Measurements from ENCODE around the gene ATOH8. TPM values are rescaled to one million over a fixed set of nuclear protein-coding genes. Genes with fewer than 3 reads are reported as not detected.
A peak's percentile ranks its signal among the peaks of the same experiment; 100 is the strongest.

The ATOH8 gene
- total and polyA plus RNA-seq, 4 donors: 38.6 to 63.3 (median 50.5) TPM

GRCh38 chr2:85755122-85756027 lies 1.6 kb downstream of the ATOH8 start:
- DNase-seq: no peak
- TF ChIP-seq, protein P1, sequence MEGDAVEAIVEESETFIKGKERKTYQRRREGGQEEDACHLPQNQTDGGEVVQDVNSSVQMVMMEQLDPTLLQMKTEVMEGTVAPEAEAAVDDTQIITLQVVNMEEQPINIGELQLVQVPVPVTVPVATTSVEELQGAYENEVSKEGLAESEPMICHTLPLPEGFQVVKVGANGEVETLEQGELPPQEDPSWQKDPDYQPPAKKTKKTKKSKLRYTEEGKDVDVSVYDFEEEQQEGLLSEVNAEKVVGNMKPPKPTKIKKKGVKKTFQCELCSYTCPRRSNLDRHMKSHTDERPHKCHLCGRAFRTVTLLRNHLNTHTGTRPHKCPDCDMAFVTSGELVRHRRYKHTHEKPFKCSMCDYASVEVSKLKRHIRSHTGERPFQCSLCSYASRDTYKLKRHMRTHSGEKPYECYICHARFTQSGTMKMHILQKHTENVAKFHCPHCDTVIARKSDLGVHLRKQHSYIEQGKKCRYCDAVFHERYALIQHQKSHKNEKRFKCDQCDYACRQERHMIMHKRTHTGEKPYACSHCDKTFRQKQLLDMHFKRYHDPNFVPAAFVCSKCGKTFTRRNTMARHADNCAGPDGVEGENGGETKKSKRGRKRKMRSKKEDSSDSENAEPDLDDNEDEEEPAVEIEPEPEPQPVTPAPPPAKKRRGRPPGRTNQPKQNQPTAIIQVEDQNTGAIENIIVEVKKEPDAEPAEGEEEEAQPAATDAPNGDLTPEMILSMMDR (IDR thresholded peaks at IDR 0.05; ENCODE audit: control extremely low read depth, extremely low read depth): no peak
- 2 to 3% methylated on average over 32 to 33 of the region's 33 CpGs for WGBS, 2 donors
- no peak for ATAC-seq (ENCODE audit: insufficient read depth, low FRiP score)
- H3K4me3 ChIP-seq: peak overlapping the region; percentile 85
- peaks cover 0 to 62% (median 26%) of the 10 kb centered on the region in 5 donors for H3K4me1 ChIP-seq (ENCODE audit: control insufficient read depth in 5 of 5, insufficient read depth in 5 of 5, low read length in 5 of 5)
- peaks cover 0 to 5% (median 3%) of the 10 kb centered on the region in 4 donors for H3K36me3 ChIP-seq (ENCODE audit: control insufficient read depth in 4 of 4, insufficient read depth in 4 of 4, low read length in 4 of 4)
- no peaks in the 10 kb centered on the region for H3K9me3 ChIP-seq (ENCODE audit: control insufficient read depth in 4 of 4, insufficient read depth in 3 of 4, low read length in 3 of 4)
- H3K27ac ChIP-seq (ENCODE audit: low read depth in 1 of 2, low read length in 1 of 2): peak overlapping the region; percentile 65 to 91
- peak overlapping the region in 1 of 2 donors; percentile 63 for H3K9ac ChIP-seq (ENCODE audit: insufficient read depth in 1 of 2, low read length in 2 of 2)
- no peaks in the 10 kb centered on the region for H3K27me3 ChIP-seq (ENCODE audit: control insufficient read depth in 3 of 3, insufficient read depth in 3 of 3, low read length in 2 of 3)

GRCh38 chr2:85756195-85756594 lies 2.4 kb downstream of the ATOH8 start:
- WGBS, 2 donors: 67 to 84% methylated on average over 6 of the region's 6 CpGs

GRCh38 chr2:85756822-85757435 lies 3.1 kb downstream of the ATOH8 start:
- peaks cover 0 to 59% (median 22%) of the 10 kb centered on the region in 5 donors for H3K4me1 ChIP-seq (ENCODE audit: control insufficient read depth in 5 of 5, insufficient read depth in 5 of 5, low read length in 5 of 5)

More at GRCh38 chr2:85756195-85756594, 2.4 kb downstream of the ATOH8 start:
- Histone ChIP-seq H3K27me3 (ENCODE audit: control insufficient read depth in 3 of 3, insufficient read depth in 3 of 3, low read length in 2 of 3) (no peaks in the 10 kb centered on the region), H3K27ac (ENCODE audit: low read depth in 1 of 2, low read length in 1 of 2) (peak overlapping the region in 1 of 2 donors; percentile 79), H3K4me1 (ENCODE audit: control insufficient read depth in 5 of 5, insufficient read depth in 5 of 5, low read length in 5 of 5) (peaks cover 0 to 59% (median 23%) of the 10 kb centered on the region in 5 donors), H3K4me3 (peak overlapping the region; percentile 57), H3K9ac (ENCODE audit: insufficient read depth in 1 of 2, low read length in 2 of 2) (peak overlapping the region in 1 of 2 donors; percentile 63), H3K36me3 (ENCODE audit: control insufficient read depth in 4 of 4, insufficient read depth in 4 of 4, low read length in 4 of 4) (peaks cover 0 to 7% (median 3%) of the 10 kb centered on the region in 4 donors), H3K9me3 (ENCODE audit: control insufficient read depth in 4 of 4, insufficient read depth in 3 of 4, low read length in 3 of 4) (no peaks in the 10 kb centered on the region)
- TF ChIP-seq, protein P1 (IDR thresholded peaks at IDR 0.05; ENCODE audit: control extremely low read depth, extremely low read depth): no peak
- DNase-seq (no peak), ATAC-seq (ENCODE audit: insufficient read depth, low FRiP score) (no peak)

More at GRCh38 chr2:85756822-85757435, 3.1 kb downstream of the ATOH8 start:
- DNase-seq (peak in 1 of 3 donors; percentile 54), ATAC-seq (ENCODE audit: insufficient read depth, low FRiP score) (no peak)
- Histone ChIP-seq H3K4me3 (peak overlapping the region; percentile 25), H3K9ac (ENCODE audit: insufficient read depth in 1 of 2, low read length in 2 of 2) (no peak overlapping the region), H3K36me3 (ENCODE audit: control insufficient read depth in 4 of 4, insufficient read depth in 4 of 4, low read length in 4 of 4) (peaks cover 0 to 7% (median 3%) of the 10 kb centered on the region in 4 donors), H3K27me3 (ENCODE audit: control insufficient read depth in 3 of 3, insufficient read depth in 3 of 3, low read length in 2 of 3) (no peaks in the 10 kb centered on the region), H3K27ac (ENCODE audit: low read depth in 1 of 2, low read length in 1 of 2) (peak overlapping the region in 1 of 2 donors; percentile 57), H3K9me3 (ENCODE audit: control insufficient read depth in 4 of 4, insufficient read depth in 3 of 4, low read length in 3 of 4) (no peaks in the 10 kb centered on the region)
- WGBS, 2 donors: 52 to 60% methylated on average over 9 of the region's 9 CpGs
- TF ChIP-seq, protein P1 (IDR thresholded peaks at IDR 0.05; ENCODE audit: control extremely low read depth, extremely low read depth): no peak

Measured in lung (tissue), 12 donors.